Ishikawa (cell line): ENCODE results near the gene PIAS3.

Source experiments
- CEBPB ChIP-seq: IDR thresholded peaks from 2 replicates; pipeline ENCODE4 v1.6.1; 2012
- CREB1 ChIP-seq: IDR thresholded peaks from 2 replicates; pipeline ENCODE4 v1.6.1; 2012; ENCODE audit warnings: low read depth
- EGR1 ChIP-seq: IDR thresholded peaks from 2 replicates; pipeline ENCODE4 v1.6.1; 2012
- EP300 ChIP-seq: IDR thresholded peaks from 2 replicates; pipeline ENCODE4 v1.6.1; 2012; ENCODE audit warnings: borderline replicate concordance
- FOXM1 ChIP-seq: IDR thresholded peaks from 2 replicates; pipeline ENCODE4 v1.6.1; 2012; ENCODE audit warnings: low read depth, borderline replicate concordance
- MAX ChIP-seq: IDR thresholded peaks from 2 replicates; pipeline ENCODE4 v1.6.1; 2012
- NFIC ChIP-seq: IDR thresholded peaks from 2 replicates; pipeline ENCODE4 v1.6.1; 2012
- RAD21 ChIP-seq: IDR thresholded peaks from 2 replicates; pipeline ENCODE4 v1.6.1; 2012; ENCODE audit warnings: low read depth
- REST ChIP-seq: IDR thresholded peaks from 2 replicates; pipeline ENCODE4 v1.6.1; 2012; ENCODE audit warnings: low read depth, mild to moderate bottlenecking
- TAF1 ChIP-seq: IDR thresholded peaks from 2 replicates; pipeline ENCODE4 v1.6.1; 2012; ENCODE audit warnings: low read depth, mild to moderate bottlenecking
- TCF12 ChIP-seq: IDR thresholded peaks from 2 replicates; pipeline ENCODE4 v1.6.1; 2012; ENCODE audit warnings: low read depth
- TEAD4 ChIP-seq: IDR thresholded peaks from 2 replicates; pipeline ENCODE4 v1.6.1; 2012
- USF1 ChIP-seq: IDR thresholded peaks from 2 replicates; pipeline ENCODE4 v1.6.1; 2012
- YY1 ChIP-seq: IDR thresholded peaks from 2 replicates; pipeline ENCODE4 v1.6.1; 2012; ENCODE audit warnings: low read depth
- ZBTB7A ChIP-seq: IDR thresholded peaks from 2 replicates; pipeline ENCODE4 v1.6.1; 2012; ENCODE audit warnings: low read depth

The PIAS3 gene

GRCh38 chr1:145849356-145850160 lies 9.3 kb downstream of the PIAS3 start:
- TF ChIP-seq YY1 (no peak), REST (no peak), ZBTB7A (peak; percentile 77), RAD21 (peak; percentile 31; the same call in 1 of the 2 replicates), CREB1 (no peak), TEAD4 (peak; percentile 68)

- TF ChIP-seq EGR1 (no peak), MAX (no peak), YY1 (no peak)
Observed at GRCh38 chr1:145847827-145848226, 11.1 kb downstream of the PIAS3 start.

DNA sequence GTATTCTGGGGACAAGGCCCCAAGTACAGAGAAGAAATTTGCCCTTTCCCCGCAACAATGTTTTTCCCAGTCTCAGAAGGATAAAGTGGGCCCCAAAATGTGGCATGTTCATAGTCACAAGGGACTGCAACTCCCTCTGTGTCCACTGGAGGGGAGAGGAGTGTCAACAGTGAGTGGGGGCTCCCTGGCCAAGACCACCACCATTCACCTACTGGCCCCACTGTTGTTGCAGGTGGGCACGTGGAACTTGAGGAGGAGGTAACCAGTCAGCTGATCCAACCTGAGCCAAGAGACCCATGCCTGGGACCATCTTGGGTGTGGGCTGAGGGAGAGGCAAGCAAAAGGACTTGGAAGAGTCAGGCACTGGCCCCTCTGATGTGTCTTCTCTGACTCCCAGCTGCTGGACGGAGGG lies 12.7 kb downstream of the PIAS3 start:
- TF ChIP-seq RAD21 (peak; percentile 44), TCF12 (no peak), CREB1 (no peak), ZBTB7A (peak; percentile 94), FOXM1 (no peak)

DNA sequence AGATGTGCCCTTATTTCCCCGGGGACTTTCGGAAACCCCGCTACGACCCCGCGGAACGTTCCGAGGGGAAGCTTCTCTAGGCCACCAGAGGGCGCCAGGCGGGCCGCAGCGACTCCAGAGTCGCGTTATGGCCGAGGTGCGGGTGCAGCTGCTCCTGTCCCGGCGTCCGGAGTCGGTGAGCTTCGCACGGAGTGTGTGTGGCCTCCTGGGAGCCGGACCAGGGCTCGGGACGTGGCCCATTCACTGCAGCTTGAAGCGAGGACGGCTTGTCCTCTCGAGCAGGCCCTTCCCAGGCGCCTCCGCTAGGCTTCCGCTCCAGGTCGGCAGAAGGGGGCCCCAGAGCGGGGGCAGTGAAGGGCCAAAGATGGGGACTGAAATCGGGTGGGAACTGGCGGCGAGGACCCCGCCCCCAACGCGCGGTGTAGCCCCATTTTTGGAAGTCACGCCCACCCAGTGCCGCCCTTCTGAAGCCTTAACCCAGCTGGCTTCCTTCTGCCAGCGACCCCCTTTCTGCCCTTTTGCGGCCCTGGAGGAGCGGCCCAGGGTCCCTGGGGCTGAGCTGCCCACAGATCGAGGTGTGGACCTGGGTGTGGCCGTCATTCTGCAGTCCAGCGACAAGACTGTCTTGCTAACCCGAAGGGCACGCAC lies 13.2 kb downstream of the PIAS3 start, which contains the start of gene NUDT17:
Gene NUDT17, plus strand, starts transcription at position 117 of the 648 bp plus-strand sequence. Its CDS starts 11 bp downstream, at position 128.
- TF ChIP-seq TAF1: peak; percentile 21; the same call in 1 of the 2 replicates
- TF ChIP-seq YY1: peak; percentile 83
- no peak for TF ChIP-seq CREB1
- TF ChIP-seq MAX: peak; percentile 46; the same call in 1 of the 2 replicates
- no peak for TF ChIP-seq CEBPB
- peak; percentile 54 for TF ChIP-seq ZBTB7A
- no peak for TF ChIP-seq FOXM1
- no peak for TF ChIP-seq NFIC
- peak; percentile 59; the same call in 1 of the 2 replicates for TF ChIP-seq RAD21
- no peak for TF ChIP-seq EP300
- no peak for TF ChIP-seq EGR1
- no peak for TF ChIP-seq TCF12
- no peak for TF ChIP-seq REST
- no peak; the same call in 1 of the 2 replicates for TF ChIP-seq TEAD4

- TF ChIP-seq TEAD4 (no peak), TAF1 (no peak), FOXM1 (no peak), NFIC (no peak), EP300 (no peak), TCF12 (no peak), YY1 (no peak), REST (no peak), USF1 (no peak), CEBPB (no peak), RAD21 (no peak), ZBTB7A (no peak), EGR1 (no peak), MAX (no peak), CREB1 (no peak)
Observed at GRCh38 chr1:145845144-145845513, 13.8 kb downstream of the PIAS3 start.
